HUES64 (cell line): ENCODE data around the gene LIN7A.

Experiments
- H3K27ac ChIP-seq: 2 replicates; pipeline ENCODE4 v1.7.0; 2013; ENCODE audit warnings: low read depth, low read length, inconsistent platforms
- H3K27me3 ChIP-seq: 2 replicates; pipeline ENCODE4 v1.6.1; 2013; ENCODE audit warnings: mild to moderate bottlenecking, low read length; ENCODE audit not compliant: insufficient read depth
- H3K36me3 ChIP-seq: 2 replicates; pipeline ENCODE4 v1.6.1; 2013; ENCODE audit warnings: mild to moderate bottlenecking, low read length; ENCODE audit not compliant: insufficient read depth
- H3K4me1 ChIP-seq: 2 replicates; pipeline ENCODE4 v1.6.1; 2013; ENCODE audit warnings: mild to moderate bottlenecking, low read length, moderate library complexity; ENCODE audit not compliant: insufficient read depth
- H3K4me3 ChIP-seq: 2 replicates; pipeline ENCODE4 v1.5.1; 2013; ENCODE audit warnings: mild to moderate bottlenecking, low read length, moderate library complexity
- H3K9ac ChIP-seq: 2 replicates; pipeline ENCODE4 v1.6.1; 2013; ENCODE audit warnings: mild to moderate bottlenecking, low read depth, low read length
- H3K9me3 ChIP-seq: 2 replicates; pipeline ENCODE4 v1.6.1; 2013; ENCODE audit warnings: low read depth, low read length; ENCODE audit not compliant: insufficient read depth
- WGBS: fragments of 150-250, 120-280 bp; methylation state at CpG from one replicate; pipeline ENCODE4 v1.1.7; 2013; ENCODE audit warnings: missing lambda C conversion rate; 5-methylcytosine and 5-hydroxymethylcytosine counted together

Gene LIN7A

DNA sequence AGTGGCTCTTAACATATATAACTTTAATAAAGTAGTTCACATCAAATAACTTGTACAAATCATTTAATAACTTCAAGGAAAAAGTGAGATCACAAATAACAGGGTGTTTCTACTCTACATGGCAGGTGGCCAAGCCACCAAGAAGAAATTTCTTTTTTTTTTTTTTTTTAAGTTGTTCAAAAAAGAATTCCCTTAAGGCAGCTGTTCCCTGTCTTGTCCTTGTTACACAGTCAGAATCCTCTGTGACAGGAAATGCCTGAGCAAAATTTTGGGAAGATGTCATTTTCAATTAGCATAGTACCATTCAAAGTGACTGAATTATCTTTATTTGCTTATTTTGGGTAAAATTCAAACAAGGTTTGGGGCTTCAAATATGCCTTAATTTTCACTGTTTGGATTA, 79.4 kb downstream of the LIN7A start:
- H3K27ac ChIP-seq, result no peak overlapping the region
- no peaks in the 10 kb centered on the region for H3K4me1 ChIP-seq
- no peaks in the 10 kb centered on the region for H3K36me3 ChIP-seq
- H3K9me3 ChIP-seq, result no peaks in the 10 kb centered on the region
- H3K9ac ChIP-seq, result no peak overlapping the region
- H3K4me3 ChIP-seq, result no peak overlapping the region
- no peaks in the 10 kb centered on the region for H3K27me3 ChIP-seq

DNA sequence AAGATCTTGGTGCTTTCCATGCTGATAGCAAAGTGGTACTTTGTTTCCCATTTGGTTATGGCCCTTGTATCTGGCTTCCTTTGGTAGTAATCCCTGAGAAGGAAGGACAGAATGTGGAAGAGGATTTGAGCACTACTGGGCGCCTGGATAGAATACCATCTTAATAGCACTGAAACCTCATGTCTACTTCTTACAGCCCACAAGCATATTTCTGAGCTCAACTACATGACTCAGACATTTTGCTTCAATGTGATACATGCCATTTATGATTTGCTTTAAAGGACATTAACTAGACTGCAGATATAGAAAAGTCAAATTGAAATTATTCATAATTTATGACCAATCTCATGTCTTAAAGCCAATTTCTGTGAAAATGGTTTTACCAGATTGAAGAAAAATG, 80.4 kb downstream of the LIN7A start:
- no peak overlapping the region for H3K4me3 ChIP-seq
- no peak overlapping the region for H3K9ac ChIP-seq
- 100% methylated on average over 1 of the region's 1 CpG for WGBS
- no peaks in the 10 kb centered on the region for H3K9me3 ChIP-seq
- H3K4me1 ChIP-seq, result no peaks in the 10 kb centered on the region
- no peak overlapping the region for H3K27ac ChIP-seq
- no peaks in the 10 kb centered on the region for H3K27me3 ChIP-seq
- no peaks in the 10 kb centered on the region for H3K36me3 ChIP-seq

DNA sequence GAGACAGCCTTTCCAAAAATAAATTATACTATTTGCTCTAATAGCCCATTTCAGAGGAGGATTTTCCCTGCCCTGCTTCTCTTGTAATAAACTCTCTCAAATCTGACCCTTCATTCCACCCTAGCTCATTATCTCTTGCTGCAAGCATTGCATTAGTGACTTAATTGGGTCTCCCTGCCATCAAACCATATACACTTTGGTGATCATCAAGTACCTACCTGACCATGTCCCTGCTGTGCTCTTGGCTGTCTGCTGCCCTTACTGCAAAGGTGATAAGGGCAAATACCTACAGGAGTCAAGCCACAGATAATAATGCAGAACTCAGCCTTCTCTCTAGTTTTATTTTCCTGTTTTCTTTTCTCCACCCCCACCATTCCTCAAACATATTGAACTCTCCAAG, 88.4 kb downstream of the LIN7A start:
- H3K36me3 ChIP-seq, result no peaks in the 10 kb centered on the region
- no peak overlapping the region for H3K27ac ChIP-seq
- no peaks in the 10 kb centered on the region for H3K9me3 ChIP-seq
- no peak overlapping the region for H3K9ac ChIP-seq
- peaks cover 44% of the 10 kb centered on the region for H3K4me1 ChIP-seq
- no peaks in the 10 kb centered on the region for H3K27me3 ChIP-seq
- no peak overlapping the region for H3K4me3 ChIP-seq

DNA sequence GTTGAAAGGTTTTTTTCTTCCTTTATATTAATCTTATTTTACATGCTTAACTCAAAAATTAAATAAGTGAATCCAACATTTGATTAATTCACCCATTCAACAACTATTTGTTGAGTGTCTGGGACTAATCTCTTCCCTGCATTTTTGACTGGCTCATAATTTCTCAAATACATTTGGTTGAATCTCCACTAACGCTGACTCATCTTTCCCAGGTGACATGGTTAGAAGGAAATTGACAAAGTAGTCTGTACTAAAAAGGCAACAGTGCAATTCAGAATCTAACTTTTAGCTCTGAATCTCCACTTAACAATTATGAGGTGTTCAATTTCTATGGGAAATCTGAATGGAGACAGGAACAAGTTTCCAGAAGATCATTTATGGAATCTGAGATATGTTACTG, 88.9 kb downstream of the LIN7A start:
- WGBS, result 80% methylated on average over 1 of the region's 1 CpG
- Histone ChIP-seq H3K27ac (no peak overlapping the region), H3K9ac (no peak overlapping the region)

DNA sequence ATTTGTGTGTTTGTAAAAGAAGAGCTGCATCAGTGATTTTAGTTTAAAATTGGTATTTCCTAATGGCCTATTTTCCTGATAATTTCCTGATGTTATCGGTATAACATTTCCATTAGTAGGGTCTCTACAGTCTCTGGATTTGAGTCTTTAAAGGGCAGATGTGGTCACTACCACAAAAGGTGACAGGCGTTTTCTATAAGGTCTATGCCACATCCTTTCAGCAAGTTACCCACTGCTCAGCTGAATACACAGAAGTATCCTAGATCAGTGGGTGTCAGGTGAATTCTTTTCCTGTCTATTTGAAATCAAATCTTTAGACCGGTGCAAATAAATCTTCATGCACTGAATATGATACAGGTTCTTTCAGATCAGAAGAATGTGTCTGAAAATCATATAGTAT, 90.2 kb downstream of the LIN7A start:
- no peak overlapping the region for H3K4me3 ChIP-seq
- H3K27ac ChIP-seq, result peak overlapping the region; percentile 14; the same call in 1 of the 2 replicates
- H3K4me1 ChIP-seq, result peaks cover 44% of the 10 kb centered on the region
- no peak overlapping the region for H3K9ac ChIP-seq
- H3K27me3 ChIP-seq, result no peaks in the 10 kb centered on the region
- no peaks in the 10 kb centered on the region for H3K9me3 ChIP-seq
- H3K36me3 ChIP-seq, result no peaks in the 10 kb centered on the region
- WGBS, result 91% methylated on average over 3 of the region's 3 CpGs

More for the DNA sequence above, 88.9 kb downstream of the LIN7A start:
- H3K27me3 ChIP-seq, result no peaks in the 10 kb centered on the region
- H3K36me3 ChIP-seq, result no peaks in the 10 kb centered on the region
- no peak overlapping the region for H3K4me3 ChIP-seq
- H3K9me3 ChIP-seq, result no peaks in the 10 kb centered on the region
- peaks cover 44% of the 10 kb centered on the region for H3K4me1 ChIP-seq

DNA sequence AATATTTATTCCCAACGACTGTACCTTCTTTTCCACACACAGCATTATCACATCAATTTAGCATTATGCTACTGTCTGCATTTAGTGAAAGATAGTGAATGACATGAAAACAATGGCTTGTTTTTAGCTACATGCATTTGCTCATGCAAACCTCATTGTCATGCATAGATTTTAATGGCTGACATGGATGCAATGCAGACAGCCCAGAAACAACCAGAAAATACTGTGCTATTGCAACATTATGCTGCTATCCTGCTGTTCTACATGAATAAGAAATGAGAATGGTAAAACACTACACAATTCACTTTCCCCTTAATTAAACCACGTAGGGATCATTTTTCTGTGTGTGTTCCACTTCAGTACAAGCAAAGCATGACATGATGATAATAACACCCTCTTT, 90.8 kb downstream of the LIN7A start:
- no peaks in the 10 kb centered on the region for H3K27me3 ChIP-seq
- no peak overlapping the region for H3K9ac ChIP-seq
- 52% methylated on average over 1 of the region's 2 CpGs for WGBS
- no peaks in the 10 kb centered on the region for H3K9me3 ChIP-seq
- peaks cover 44% of the 10 kb centered on the region for H3K4me1 ChIP-seq
- H3K36me3 ChIP-seq, result no peaks in the 10 kb centered on the region
- H3K27ac ChIP-seq, result peak overlapping the region; percentile 52; the same call in 1 of the 2 replicates
- H3K4me3 ChIP-seq, result no peak overlapping the region

DNA sequence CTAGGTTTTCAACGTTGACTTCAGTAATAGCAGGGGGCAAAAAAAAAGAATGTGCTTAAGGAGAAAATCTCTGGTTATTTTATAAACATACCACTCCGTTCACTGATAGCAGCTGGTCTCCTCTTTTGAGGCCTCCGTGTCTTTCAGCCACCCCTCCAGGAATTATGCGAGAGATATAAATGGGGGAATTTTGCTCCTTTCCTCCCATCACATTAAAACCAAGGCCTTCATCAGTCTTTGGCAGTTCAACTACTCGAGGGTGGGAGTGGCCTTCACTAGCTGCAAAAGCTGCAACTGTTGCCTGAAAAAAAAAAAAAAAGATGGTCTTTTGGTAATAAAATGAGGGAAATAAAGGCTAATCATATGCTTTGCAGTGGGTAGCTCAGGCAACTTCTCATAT, 92.1 kb downstream of the LIN7A start:
- Histone ChIP-seq H3K9me3 (no peaks in the 10 kb centered on the region), H3K9ac (no peak overlapping the region), H3K27me3 (no peaks in the 10 kb centered on the region), H3K4me3 (no peak overlapping the region), H3K36me3 (no peaks in the 10 kb centered on the region), H3K4me1 (peaks cover 44% of the 10 kb centered on the region), H3K27ac (no peak overlapping the region)
- 63% methylated on average over 3 of the region's 5 CpGs for WGBS

DNA sequence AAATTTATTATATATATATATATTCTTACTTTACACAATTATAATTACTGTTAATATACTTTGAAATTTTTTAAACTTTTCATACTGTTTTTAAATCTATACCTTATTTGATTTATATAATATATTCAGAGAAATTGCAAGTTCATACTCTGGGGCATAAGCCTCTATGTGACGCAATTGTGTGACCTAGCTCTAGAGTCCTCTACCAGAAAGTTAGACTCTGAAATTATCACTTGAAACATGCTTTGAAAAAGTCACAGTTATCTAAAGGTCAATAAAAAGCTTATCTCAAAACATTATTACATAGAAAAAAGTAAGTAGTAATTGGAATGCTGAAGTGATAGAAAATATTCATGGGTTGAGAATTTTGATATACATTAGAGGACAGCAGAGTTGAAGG, 93.8 kb downstream of the LIN7A start:
- no peaks in the 10 kb centered on the region for H3K36me3 ChIP-seq
- no peak overlapping the region for H3K9ac ChIP-seq
- H3K4me3 ChIP-seq, result no peak overlapping the region
- H3K27me3 ChIP-seq, result no peaks in the 10 kb centered on the region
- peaks cover 34% of the 10 kb centered on the region for H3K4me1 ChIP-seq
- H3K27ac ChIP-seq, result no peak overlapping the region
- WGBS, result 87% methylated on average over 1 of the region's 1 CpG
- no peaks in the 10 kb centered on the region for H3K9me3 ChIP-seq

DNA sequence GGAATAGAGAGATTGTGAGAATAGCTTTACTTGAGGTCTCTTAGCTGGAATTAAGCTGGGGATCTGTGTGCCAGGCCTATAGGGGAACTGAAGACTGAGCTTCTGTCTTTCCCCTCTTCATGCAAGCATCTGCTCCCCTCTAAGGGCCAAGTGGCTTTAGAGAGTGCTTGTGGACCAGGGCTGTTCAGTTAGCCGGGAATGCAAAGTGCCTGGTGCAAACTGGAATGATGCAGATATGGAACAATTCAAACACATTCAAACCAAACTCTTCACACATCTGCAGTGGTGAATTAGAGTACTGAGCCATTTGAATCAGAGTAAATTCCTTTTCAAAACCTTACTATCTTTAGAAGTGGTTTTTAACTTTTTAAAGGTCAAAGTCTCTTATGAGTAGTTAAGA, 99.0 kb downstream of the LIN7A start:
- no peaks in the 10 kb centered on the region for H3K9me3 ChIP-seq
- WGBS, result 90% methylated on average over 1 of the region's 1 CpG
- H3K27me3 ChIP-seq, result no peaks in the 10 kb centered on the region
- H3K9ac ChIP-seq, result no peak overlapping the region
- H3K4me1 ChIP-seq, result no peaks in the 10 kb centered on the region; the same call in 1 of the 2 replicates
- no peak overlapping the region for H3K4me3 ChIP-seq
- no peaks in the 10 kb centered on the region for H3K36me3 ChIP-seq
- H3K27ac ChIP-seq, result no peak overlapping the region

DNA sequence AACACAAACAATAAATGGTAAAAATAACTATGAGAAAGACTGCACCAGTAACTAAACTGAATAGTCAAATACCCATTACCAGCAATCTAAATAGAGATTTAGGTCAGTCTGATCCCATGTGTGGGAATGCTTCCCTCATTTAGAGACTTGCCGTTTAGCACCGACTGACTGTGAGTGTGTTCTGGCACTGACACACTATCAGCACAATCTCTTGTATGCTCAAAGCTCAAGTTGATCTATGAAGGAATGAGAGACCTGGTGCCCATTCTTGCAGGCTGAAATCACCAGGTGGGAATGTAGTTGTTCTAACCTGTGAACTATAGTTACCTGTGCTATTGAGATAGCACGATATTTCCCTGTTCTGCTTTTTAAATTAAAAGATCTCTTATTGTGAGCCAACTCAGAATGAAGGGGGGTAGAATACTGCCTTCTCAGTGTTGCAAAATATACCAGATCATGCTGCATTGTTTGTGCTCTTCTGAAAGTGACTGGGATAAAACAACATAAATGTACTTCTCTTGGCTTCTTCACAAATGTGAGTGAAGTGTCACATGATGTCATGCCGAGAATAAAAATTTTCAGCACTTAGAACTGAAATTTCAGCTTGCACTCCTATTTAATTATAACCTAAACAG, 99.6 kb downstream of the LIN7A start:
- no peak overlapping the region for H3K4me3 ChIP-seq
- H3K27ac ChIP-seq, result no peak overlapping the region
- H3K9me3 ChIP-seq, result no peaks in the 10 kb centered on the region
- H3K9ac ChIP-seq, result no peak overlapping the region
- no peaks in the 10 kb centered on the region for H3K27me3 ChIP-seq
- WGBS, result 95% methylated on average over 4 of the region's 4 CpGs
- H3K4me1 ChIP-seq, result no peaks in the 10 kb centered on the region; the same call in 1 of the 2 replicates
- H3K36me3 ChIP-seq, result no peaks in the 10 kb centered on the region

DNA sequence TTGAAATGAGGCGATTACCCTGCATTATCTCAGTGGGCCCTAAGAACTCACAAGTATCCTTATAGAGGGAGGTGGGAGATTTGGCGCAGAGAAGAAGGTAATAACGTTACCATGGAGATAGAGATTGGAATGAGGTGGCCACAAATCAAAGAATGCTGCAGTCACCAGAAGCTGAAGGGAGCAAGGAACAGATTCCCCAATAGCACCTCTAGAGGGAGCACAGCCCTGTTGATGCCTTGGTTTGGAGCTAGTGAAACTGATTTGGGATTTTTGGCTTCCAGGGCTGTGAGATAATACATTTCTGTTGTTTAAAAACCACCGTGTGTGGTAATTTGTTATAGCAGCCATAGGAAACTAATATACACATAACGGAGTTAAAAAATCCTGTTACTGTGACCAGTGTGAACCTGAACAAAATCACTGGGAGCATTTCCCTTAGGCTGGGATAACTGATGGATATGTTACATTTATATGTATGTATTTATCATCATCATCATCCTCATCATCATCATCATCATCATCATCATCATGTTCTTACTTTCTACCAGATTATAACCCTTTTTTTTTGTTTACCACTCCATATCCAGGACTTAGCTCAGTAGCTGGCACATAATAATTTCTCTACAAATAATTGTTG, 100.3 kb downstream of the LIN7A start:
- no peaks in the 10 kb centered on the region for H3K36me3 ChIP-seq
- WGBS, result 48% methylated on average over 4 of the region's 5 CpGs
- H3K4me1 ChIP-seq, result no peaks in the 10 kb centered on the region; the same call in 1 of the 2 replicates
- no peaks in the 10 kb centered on the region for H3K9me3 ChIP-seq
- H3K27me3 ChIP-seq, result no peaks in the 10 kb centered on the region
- H3K4me3 ChIP-seq, result no peak overlapping the region
- no peak overlapping the region for H3K27ac ChIP-seq
- no peak overlapping the region for H3K9ac ChIP-seq

DNA sequence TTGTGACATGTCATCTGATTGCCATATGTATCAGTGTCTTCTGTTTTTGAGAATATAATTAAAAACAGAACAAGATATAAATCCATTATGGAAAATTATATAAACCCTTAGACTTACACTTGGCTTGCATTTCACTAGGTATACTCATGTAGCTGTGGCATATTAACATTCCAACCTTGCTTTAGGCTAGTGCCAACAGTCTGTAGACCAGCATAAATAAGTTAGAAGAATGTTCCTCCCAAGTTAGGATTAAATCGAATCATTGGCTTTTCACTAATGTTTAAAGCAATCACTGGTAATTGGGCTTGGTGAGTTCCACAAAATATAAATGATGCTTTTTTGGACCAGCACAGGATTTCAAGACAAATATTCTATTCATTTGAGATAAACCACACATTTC, 103.0 kb downstream of the LIN7A start:
- WGBS, result 0% methylated on average over 1 of the region's 1 CpG

More for the DNA sequence above, 103.0 kb downstream of the LIN7A start:
- H3K27ac ChIP-seq, result no peak overlapping the region
- H3K27me3 ChIP-seq, result no peaks in the 10 kb centered on the region
- H3K9ac ChIP-seq, result no peak overlapping the region
- H3K9me3 ChIP-seq, result no peaks in the 10 kb centered on the region
- no peaks in the 10 kb centered on the region for H3K36me3 ChIP-seq
- no peak overlapping the region for H3K4me3 ChIP-seq
- no peaks in the 10 kb centered on the region; the same call in 1 of the 2 replicates for H3K4me1 ChIP-seq
